SIG-M5 treated with dmso at 0.1 percent for 504 hours (cell line): Measurements from ENCODE around the gene NUDT16.

Source experiments
- DNase-seq: peaks from one replicate; lab custom pipeline; 2025; ENCODE audit not compliant: unreplicated experiment; lab: John Stamatoyannopoulos, UW

The NUDT16 gene

DNA sequence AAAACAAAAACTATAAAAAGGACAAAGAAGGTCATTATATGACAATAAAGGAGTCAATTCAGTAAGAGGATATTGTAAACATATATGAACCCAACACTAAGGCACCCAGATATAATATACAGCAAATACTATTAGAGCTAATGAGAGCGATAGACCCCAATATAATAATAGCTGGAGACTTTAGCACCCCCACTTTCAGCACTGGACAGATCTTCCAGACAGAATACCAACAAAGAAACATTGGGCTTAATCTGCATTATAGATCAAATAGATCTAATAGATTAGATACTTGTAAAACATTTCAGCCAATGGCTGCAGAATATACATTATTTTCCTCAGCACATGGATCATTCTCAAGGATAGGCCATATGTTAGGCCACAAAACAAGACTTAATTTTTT is 53.4 kb downstream of the NUDT16 start:
- DNase-seq, result no peak
